LNCAP (cell line): Measurements from ENCODE around the gene TP53I13.

Experiments used
- TF ChIP-seq, protein P1 (sequence below): fragments of 450-650 bp; IDR thresholded peaks from 2 replicates; pipeline ENCODE4 v1.5.1; 2017; ENCODE audit warnings: mild to moderate bottlenecking

The TP53I13 gene

DNA sequence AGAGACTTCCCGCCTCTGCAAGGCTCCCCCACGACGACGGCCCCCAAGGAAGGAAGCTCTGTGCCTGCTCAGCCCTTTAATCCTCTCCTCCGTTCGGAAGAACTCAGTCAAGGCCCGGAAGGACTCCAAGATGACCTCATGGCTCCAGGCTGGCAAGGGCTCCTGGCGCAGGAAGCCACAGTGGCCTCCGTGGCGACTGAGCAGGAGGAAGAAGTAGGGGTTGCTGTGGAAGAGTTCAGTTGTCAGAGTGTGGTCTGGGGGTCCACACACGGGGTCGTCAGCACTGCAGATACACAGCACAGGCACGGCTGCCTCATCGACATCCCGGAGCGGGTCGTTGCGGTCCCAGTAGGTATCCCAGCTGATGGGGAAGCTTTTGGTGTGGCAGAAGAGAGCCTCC is 5.9 kb upstream of the TP53I13 start:
- TF ChIP-seq, protein P1, sequence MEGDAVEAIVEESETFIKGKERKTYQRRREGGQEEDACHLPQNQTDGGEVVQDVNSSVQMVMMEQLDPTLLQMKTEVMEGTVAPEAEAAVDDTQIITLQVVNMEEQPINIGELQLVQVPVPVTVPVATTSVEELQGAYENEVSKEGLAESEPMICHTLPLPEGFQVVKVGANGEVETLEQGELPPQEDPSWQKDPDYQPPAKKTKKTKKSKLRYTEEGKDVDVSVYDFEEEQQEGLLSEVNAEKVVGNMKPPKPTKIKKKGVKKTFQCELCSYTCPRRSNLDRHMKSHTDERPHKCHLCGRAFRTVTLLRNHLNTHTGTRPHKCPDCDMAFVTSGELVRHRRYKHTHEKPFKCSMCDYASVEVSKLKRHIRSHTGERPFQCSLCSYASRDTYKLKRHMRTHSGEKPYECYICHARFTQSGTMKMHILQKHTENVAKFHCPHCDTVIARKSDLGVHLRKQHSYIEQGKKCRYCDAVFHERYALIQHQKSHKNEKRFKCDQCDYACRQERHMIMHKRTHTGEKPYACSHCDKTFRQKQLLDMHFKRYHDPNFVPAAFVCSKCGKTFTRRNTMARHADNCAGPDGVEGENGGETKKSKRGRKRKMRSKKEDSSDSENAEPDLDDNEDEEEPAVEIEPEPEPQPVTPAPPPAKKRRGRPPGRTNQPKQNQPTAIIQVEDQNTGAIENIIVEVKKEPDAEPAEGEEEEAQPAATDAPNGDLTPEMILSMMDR = no peak

GRCh38 chr17:29563816-29564215 is 4.7 kb upstream of the TP53I13 start:
- TF ChIP-seq, protein P1 = no peak

- TF ChIP-seq, protein P1 = no peak
Measured at GRCh38 chr17:29565643-29566472, 2.6 kb upstream of the TP53I13 start.

- TF ChIP-seq, protein P1 = no peak
Measured at GRCh38 chr17:29566473-29567303, 1.8 kb upstream of the TP53I13 start, which contains the start of gene ABHD15. TSS of gene ABHD15 (minus strand) at chr17:29567037. CDS start at chr17:29566966, 71 bp downstream.

DNA sequence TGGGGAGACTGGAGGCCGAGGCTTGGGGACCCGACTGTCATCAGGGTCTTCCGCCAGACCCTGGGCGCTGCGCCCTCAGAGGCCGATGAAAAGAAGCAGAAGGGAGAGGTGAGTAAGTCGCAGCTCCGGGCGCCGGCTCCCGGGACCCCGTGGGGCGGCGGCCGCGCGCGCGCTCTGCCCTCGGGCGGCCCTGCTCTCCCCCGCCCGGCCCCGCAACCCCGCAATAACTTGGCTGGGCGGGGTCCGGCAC is 1.3 kb upstream of the TP53I13 start:
- TF ChIP-seq, protein P1 = no peak

- TF ChIP-seq, protein P1 = no peak; the same call in 1 of the 2 replicates
Measured at GRCh38 chr17:29567554-29568330, 759 bp upstream of the TP53I13 start.

DNA sequence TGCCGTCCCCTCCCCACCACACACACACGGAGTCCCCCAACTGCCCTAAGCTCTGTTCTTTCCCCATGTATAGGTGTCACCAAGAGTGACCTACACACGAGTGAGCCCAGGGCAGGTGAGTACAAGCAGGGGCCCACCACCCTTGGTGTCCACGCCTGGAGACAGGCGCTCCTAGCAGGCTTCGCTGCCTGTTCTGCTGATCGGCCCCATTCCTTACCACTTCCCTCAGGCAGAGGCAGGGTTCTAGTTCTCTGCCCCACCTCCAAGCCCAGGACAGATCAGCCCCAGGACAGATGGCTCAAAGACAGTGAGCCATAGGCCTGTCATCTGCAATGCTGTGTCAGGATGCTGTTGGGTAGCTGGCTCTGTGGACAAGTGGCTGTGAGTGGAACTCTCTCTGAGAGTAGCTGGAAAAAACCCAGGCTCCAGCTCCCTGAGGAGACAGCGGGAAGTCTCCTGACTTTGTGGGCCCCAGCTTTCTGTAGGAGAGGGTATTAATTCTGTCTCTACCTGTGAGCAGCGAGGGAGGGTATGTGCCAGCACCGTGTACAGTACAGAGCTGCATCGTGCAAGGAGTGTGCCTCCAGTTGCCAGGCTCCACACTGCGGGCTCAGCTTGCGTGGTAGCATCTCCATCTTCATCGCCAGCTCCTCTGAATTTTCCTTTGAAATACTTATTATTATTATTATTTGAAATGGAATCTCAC is 897 bp downstream of the TP53I13 start:
- TF ChIP-seq, protein P1 = no peak
